ENCODE data around the gene KLHL1.

The KLHL1 gene

GRCh38 chr13:69866555-69866954, 241.7 kb downstream of the KLHL1 start:
- DNase-seq = no peak

- peak; percentile 52 for DNase-seq
These were observed 250.9 kb downstream of the KLHL1 start for GRCh38 chr13:69857183-69857821.

GRCh38 chr13:69856331-69856730, 251.9 kb downstream of the KLHL1 start:
- no peak for DNase-seq

GRCh38 chr13:69828527-69828926, 279.7 kb downstream of the KLHL1 start:
- DNase-seq = no peak

- no peak for DNase-seq
These were observed 288.1 kb downstream of the KLHL1 start for GRCh38 chr13:69820180-69820579.

- no peak for DNase-seq
These were observed 290.9 kb downstream of the KLHL1 start for GRCh38 chr13:69817333-69817869.

GRCh38 chr13:69809152-69809551, 299.1 kb downstream of the KLHL1 start:
- DNase-seq = no peak

- DNase-seq = no peak
These were observed 312.0 kb downstream of the KLHL1 start for GRCh38 chr13:69796256-69796655.

GRCh38 chr13:69793783-69794453, 314.3 kb downstream of the KLHL1 start:
- DNase-seq = no peak

- DNase-seq = no peak
These were observed 331.3 kb downstream of the KLHL1 start for GRCh38 chr13:69776937-69777336.

GRCh38 chr13:69769608-69770007, 338.6 kb downstream of the KLHL1 start:
- DNase-seq = no peak

- no peak for DNase-seq
These were observed 346.7 kb downstream of the KLHL1 start for GRCh38 chr13:69761581-69761980.

- DNase-seq = no peak
These were observed 353.2 kb downstream of the KLHL1 start for GRCh38 chr13:69755101-69755500.

GRCh38 chr13:69751259-69751658, 357.0 kb downstream of the KLHL1 start:
- DNase-seq = no peak

GRCh38 chr13:69737129-69737935, 370.9 kb downstream of the KLHL1 start:
- DNase-seq = no peak

- no peak for DNase-seq
These were observed 386.6 kb downstream of the KLHL1 start for GRCh38 chr13:69721631-69722030.

- DNase-seq = no peak
These were observed 387.8 kb downstream of the KLHL1 start for GRCh38 chr13:69720278-69720983.

- no peak for DNase-seq
These were observed 401.4 kb downstream of the KLHL1 start for GRCh38 chr13:69706807-69707206.

- DNase-seq = no peak
These were observed 403.9 kb downstream of the KLHL1 start for GRCh38 chr13:69704311-69704710.

- DNase-seq = no peak
These were observed 417.3 kb downstream of the KLHL1 start for GRCh38 chr13:69690999-69691398.

GRCh38 chr13:69683921-69684686, 424.1 kb downstream of the KLHL1 start:
- DNase-seq = peak; percentile 70

- DNase-seq = no peak
These were observed 426.5 kb downstream of the KLHL1 start for GRCh38 chr13:69681722-69682121.

Measured in NCI-H510A treated with DMSO at 0.1 percent for 48 hours (cell line).